OCI-LY1 (cell line): Measurements from ENCODE around the gene MUTYH.

Experiments used
- H2AFZ ChIP-seq: fragments of 200-600 bp; sonication (generic), shearing (Covaris generic); 2 replicates; pipeline ENCODE4 v1.6.0; 2014; ENCODE audit warnings: antibody characterized with exemption, mild to moderate bottlenecking, low read length
- H3F3A ChIP-seq: fragments of 200-600 bp; sonication (generic), shearing (Covaris generic); 2 replicates; pipeline ENCODE4 v1.6.0; 2014; ENCODE audit warnings: mild to moderate bottlenecking, antibody characterized with exemption, low read length, moderate library complexity; ENCODE audit not compliant: insufficient read depth
- H3K27ac ChIP-seq: fragments of 200-600 bp; sonication (generic); 2 replicates; pipeline ENCODE4 v1.5.1; 2014; ENCODE audit warnings: low read length, mixed run types, mild to moderate bottlenecking, low read depth; ENCODE audit not compliant: poor library complexity, severe bottlenecking
- H3K27me3 ChIP-seq: fragments of 200-600 bp; sonication (generic); 2 replicates; pipeline ENCODE4 v1.6.0; 2014; ENCODE audit warnings: antibody characterized with exemption, mild to moderate bottlenecking, low read length, moderate library complexity; ENCODE audit not compliant: insufficient read depth
- H3K36me3 ChIP-seq: fragments of 200-600 bp; sonication (generic); 2 replicates; pipeline ENCODE4 v1.6.1; 2014; ENCODE audit warnings: mild to moderate bottlenecking, antibody characterized with exemption, low read length, moderate library complexity, mixed read lengths; ENCODE audit not compliant: insufficient read depth
- H3K4me1 ChIP-seq: fragments of 200-600 bp; sonication (generic); 2 replicates; pipeline ENCODE4 v1.5.1; 2014; ENCODE audit warnings: mild to moderate bottlenecking, low read length, moderate library complexity; ENCODE audit not compliant: insufficient read depth, severe bottlenecking
- H3K4me2 ChIP-seq: fragments of 200-600 bp; sonication (generic), shearing (Covaris generic); 2 replicates; pipeline ENCODE4 v1.6.1; 2014; ENCODE audit warnings: low read length
- H3K4me3 ChIP-seq: fragments of 200-600 bp; sonication (generic); 2 replicates; pipeline ENCODE4 v1.5.1; 2014; ENCODE audit warnings: low read length, low read depth, mild to moderate bottlenecking, mixed read lengths; ENCODE audit not compliant: poor library complexity, severe bottlenecking
- H3K79me2 ChIP-seq: fragments of 200-600 bp; shearing (Covaris generic); 2 replicates; pipeline ENCODE4 v1.6.1; 2016; ENCODE audit warnings: mixed run types, low read length, mixed read lengths; ENCODE audit not compliant: insufficient read depth
- H3K9ac ChIP-seq: fragments of 200-600 bp; sonication (generic), shearing (Covaris generic); 2 replicates; pipeline ENCODE4 v1.6.1; 2014; ENCODE audit warnings: mild to moderate bottlenecking, low read length, mixed read lengths
- H3K9me2 ChIP-seq: fragments of 200-600 bp; sonication (generic), shearing (Covaris generic); 2 replicates; pipeline ENCODE4 v1.6.1; 2014; ENCODE audit warnings: low read depth, mild to moderate bottlenecking, low read length, mixed read lengths
- H3K9me3 ChIP-seq: fragments of 200-600 bp; shearing (Covaris generic); 2 replicates; pipeline ENCODE4 v1.6.1; 2014; ENCODE audit warnings: low read length, mixed read lengths
- H4K20me1 ChIP-seq: fragments of 200-600 bp; sonication (generic), shearing (Covaris generic); 2 replicates; pipeline ENCODE4 v1.6.0; 2016; ENCODE audit warnings: mild to moderate bottlenecking, low read length; ENCODE audit not compliant: insufficient read depth
- EZH2 ChIP-seq: fragments of 200-600 bp; sonication (generic), shearing (Covaris generic); IDR thresholded peaks from 2 replicates; pipeline ENCODE4 v1.8.0; 2017; ENCODE audit warnings: borderline replicate concordance, mixed run types, mild to moderate bottlenecking, antibody characterized with exemption, low read length, moderate library complexity, mixed read lengths
- TF ChIP-seq, protein P1 (sequence below): fragments of 200-600 bp; sonication (generic), shearing (Covaris generic); IDR thresholded peaks from 2 replicates; pipeline ENCODE4 v1.5.1; 2017; ENCODE audit warnings: mild to moderate bottlenecking, antibody characterized with exemption, low read length, moderate library complexity, mixed read lengths

Gene MUTYH

DNA sequence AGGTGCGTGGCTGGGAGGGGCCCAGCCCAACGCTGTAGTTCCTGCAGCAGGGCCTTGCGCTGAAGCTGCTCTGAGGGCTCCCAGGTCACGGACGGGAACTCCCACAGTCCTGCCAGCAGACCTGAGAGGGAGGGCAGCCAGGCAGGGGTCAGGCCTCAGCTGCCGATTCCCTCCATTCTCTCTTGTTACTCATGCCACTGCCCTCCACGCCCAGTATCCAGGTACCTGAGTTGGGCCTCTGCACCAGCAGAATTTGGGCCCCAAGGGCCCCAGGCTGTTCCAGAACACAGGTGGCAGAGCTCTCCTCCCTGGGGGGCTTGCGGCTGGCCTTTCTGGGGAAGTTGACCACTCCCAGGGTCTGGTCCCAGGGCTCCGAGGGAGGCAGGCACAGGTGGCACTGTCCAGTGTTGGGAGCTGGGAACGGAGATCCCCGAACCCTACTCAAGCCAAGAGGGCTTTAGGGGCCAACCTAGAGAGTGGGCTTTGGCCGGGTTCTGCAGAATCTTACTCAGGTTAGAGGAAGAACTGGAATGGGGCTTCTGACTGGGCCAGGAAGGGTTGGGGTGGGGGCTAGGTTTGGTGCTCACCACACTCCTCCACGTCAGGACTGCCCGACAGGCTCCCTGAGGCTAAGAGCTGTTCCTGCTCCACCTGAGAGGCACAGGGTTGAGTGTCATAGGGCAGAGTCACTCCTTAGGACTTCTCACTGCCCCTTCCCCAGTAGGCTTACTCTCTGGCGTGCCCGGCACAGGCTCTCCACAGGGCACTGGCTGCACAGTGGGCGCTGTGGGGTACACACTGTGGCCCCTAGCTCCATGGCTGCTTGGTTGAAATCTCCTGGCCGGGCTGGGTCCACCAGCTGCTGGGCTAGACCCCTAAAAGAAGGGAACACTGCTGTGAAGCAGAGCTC, 8.5 kb downstream of the MUTYH start:
- Histone ChIP-seq H3K36me3 (peaks cover 40% of the 10 kb centered on the region), H3F3A (no peaks in the 10 kb centered on the region), H3K4me2 (no peak overlapping the region), H4K20me1 (no peaks in the 10 kb centered on the region), H3K4me1 (peaks cover 28% of the 10 kb centered on the region), H2AFZ (no peak overlapping the region), H3K79me2 (no peaks in the 10 kb centered on the region), H3K4me3 (no peak overlapping the region), H3K27me3 (no peaks in the 10 kb centered on the region), H3K27ac (no peak overlapping the region), H3K9ac (no peak overlapping the region), H3K9me3 (no peaks in the 10 kb centered on the region), H3K9me2 (no peaks in the 10 kb centered on the region)
- TF ChIP-seq EZH2 = no peak
- TF ChIP-seq, protein P1, sequence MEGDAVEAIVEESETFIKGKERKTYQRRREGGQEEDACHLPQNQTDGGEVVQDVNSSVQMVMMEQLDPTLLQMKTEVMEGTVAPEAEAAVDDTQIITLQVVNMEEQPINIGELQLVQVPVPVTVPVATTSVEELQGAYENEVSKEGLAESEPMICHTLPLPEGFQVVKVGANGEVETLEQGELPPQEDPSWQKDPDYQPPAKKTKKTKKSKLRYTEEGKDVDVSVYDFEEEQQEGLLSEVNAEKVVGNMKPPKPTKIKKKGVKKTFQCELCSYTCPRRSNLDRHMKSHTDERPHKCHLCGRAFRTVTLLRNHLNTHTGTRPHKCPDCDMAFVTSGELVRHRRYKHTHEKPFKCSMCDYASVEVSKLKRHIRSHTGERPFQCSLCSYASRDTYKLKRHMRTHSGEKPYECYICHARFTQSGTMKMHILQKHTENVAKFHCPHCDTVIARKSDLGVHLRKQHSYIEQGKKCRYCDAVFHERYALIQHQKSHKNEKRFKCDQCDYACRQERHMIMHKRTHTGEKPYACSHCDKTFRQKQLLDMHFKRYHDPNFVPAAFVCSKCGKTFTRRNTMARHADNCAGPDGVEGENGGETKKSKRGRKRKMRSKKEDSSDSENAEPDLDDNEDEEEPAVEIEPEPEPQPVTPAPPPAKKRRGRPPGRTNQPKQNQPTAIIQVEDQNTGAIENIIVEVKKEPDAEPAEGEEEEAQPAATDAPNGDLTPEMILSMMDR = no peak

DNA sequence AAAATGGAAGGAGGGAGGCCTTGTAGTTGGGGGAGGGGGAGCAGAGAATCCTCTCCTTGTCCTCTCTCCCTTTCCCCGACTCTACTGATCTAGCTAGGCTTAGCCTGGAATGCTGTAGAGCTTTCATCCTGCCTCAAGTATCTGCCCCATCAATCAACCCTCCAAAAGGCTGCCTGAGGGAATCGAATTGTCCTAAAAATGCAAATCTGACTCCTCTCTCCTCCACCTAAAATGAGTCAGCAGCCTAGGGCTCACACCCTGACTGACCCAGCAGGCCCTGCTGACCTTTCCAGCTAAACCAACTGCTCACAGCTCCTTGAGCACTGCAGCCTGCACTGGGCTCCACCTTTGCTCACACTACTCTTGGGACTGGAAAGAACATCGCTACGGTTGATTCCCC, 10.8 kb downstream of the MUTYH start:
- no peak overlapping the region for H3K27ac ChIP-seq
- no peaks in the 10 kb centered on the region for H4K20me1 ChIP-seq
- peaks cover 40% of the 10 kb centered on the region for H3K36me3 ChIP-seq
- peaks cover 22% of the 10 kb centered on the region for H3K4me1 ChIP-seq
- no peak overlapping the region for H3K4me2 ChIP-seq
- no peaks in the 10 kb centered on the region for H3K79me2 ChIP-seq
- no peak overlapping the region for H3K4me3 ChIP-seq
- H3K9me2 ChIP-seq = no peaks in the 10 kb centered on the region
- no peaks in the 10 kb centered on the region for H3K9me3 ChIP-seq
- H3K9ac ChIP-seq = no peak overlapping the region
- no peaks in the 10 kb centered on the region for H3K27me3 ChIP-seq
- H3F3A ChIP-seq = no peaks in the 10 kb centered on the region
- no peak overlapping the region for H2AFZ ChIP-seq
- TF ChIP-seq, protein P1 = no peak
- TF ChIP-seq EZH2 = no peak

DNA sequence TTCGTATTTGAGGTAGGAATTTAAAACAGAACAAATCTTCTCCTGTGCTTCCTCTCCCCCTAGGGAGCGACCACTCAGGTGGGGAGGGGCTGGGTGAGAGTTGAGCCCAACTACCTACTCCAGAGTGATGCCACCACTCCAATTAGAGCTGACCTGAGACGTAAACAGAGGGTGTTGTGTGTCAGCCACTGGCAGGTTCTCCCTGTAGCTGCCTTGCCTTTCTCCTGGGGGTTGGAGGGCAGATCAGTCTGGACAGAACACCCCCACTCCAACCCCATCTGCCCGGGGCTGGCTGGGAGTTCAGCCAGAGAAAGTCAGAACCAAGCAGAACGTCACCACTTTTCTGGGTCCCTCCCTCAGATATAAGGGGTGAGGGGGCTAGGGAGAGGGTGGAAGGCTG, 11.6 kb downstream of the MUTYH start:
- H3F3A ChIP-seq = no peaks in the 10 kb centered on the region
- no peaks in the 10 kb centered on the region for H3K79me2 ChIP-seq
- H3K9ac ChIP-seq = peak overlapping the region; percentile 16; the same call in 1 of the 2 replicates
- TF ChIP-seq, protein P1 = no peak
- TF ChIP-seq EZH2 = no peak
- no peaks in the 10 kb centered on the region for H3K27me3 ChIP-seq
- peaks cover 36% of the 10 kb centered on the region for H3K36me3 ChIP-seq
- no peak overlapping the region for H2AFZ ChIP-seq
- H3K9me2 ChIP-seq = no peaks in the 10 kb centered on the region
- H3K9me3 ChIP-seq = no peaks in the 10 kb centered on the region
- H3K4me2 ChIP-seq = peak overlapping the region; percentile 80
- peak overlapping the region; percentile 17 for H3K27ac ChIP-seq
- H4K20me1 ChIP-seq = no peaks in the 10 kb centered on the region
- H3K4me3 ChIP-seq = peak overlapping the region; percentile 66
- H3K4me1 ChIP-seq = peaks cover 19% of the 10 kb centered on the region
